GM10266 (cell line): Measurements from ENCODE around the gene ZC3H18.

Source experiments
- DNase-seq: peaks from one replicate; pipeline ENCODE4 v3.0.0; 2012; ENCODE audit errors: extremely low spot score
- CTCF ChIP-seq: IDR thresholded peaks from 2 replicates; pipeline ENCODE4 v1.5.1; 2012; ENCODE audit warnings: mild to moderate bottlenecking, low read depth; ENCODE audit not compliant: control insufficient read depth, insufficient read depth; ENCODE audit errors: missing control alignments

ZC3H18 gene

GRCh38 chr16:88654363-88655052 is 84.3 kb downstream of the ZC3H18 start:
- no peak for DNase-seq
- TF ChIP-seq CTCF: no peak

DNA sequence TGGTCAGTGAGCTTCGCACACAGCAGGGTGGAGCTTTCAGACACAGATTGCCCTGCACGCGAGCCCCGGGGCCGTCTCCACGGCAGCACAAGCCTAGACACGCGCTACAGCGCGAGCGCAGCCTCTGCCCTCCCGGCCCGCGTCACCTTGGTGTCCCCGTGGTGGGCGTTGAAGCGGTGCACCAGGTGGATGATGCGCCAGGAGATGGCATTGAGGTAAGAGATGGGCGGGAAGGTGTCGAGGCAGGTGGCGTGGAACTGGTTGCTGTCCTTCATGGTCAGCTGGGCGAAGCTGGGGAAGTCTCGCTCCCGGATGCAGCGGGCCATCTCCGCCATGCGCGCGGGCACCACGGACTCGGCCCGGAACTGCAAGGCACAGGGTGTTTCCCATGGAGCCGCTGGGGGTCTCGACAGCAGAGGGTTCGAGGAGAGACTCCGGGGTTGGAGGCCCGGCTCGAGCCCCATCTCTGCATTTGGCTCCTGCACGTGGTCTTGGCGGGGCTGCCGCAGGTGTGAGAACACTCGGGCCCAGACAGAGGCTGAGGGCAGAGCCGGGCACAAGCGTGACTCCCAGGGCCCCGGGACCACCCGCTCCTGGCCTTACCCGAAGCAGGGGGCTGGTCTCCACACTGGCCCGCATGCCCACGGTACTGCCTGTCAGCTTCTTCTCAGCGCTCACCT is 85.0 kb downstream of the ZC3H18 start:
- DNase-seq: no peak
- TF ChIP-seq CTCF: no peak

- TF ChIP-seq CTCF: no peak
- no peak for DNase-seq
Measured at GRCh38 chr16:88655733-88656281, 85.6 kb downstream of the ZC3H18 start.

- no peak for DNase-seq
- TF ChIP-seq CTCF: no peak
Measured at GRCh38 chr16:88656291-88656980, 86.2 kb downstream of the ZC3H18 start.

GRCh38 chr16:88657371-88657770 is 87.2 kb downstream of the ZC3H18 start:
- TF ChIP-seq CTCF: no peak
- no peak for DNase-seq

GRCh38 chr16:88658714-88659113 is 88.5 kb downstream of the ZC3H18 start:
- TF ChIP-seq CTCF: no peak
- DNase-seq: no peak
